ENCODE results near the gene USH1C. TPM values are rescaled to one million over a fixed set of nuclear protein-coding genes. Genes with fewer than 3 reads are reported as not detected.

Gene USH1C
- not detected in 2 replicates for total RNA-seq

GRCh38 chr11:17544181-17544622 lies at the start of gene USH1C:
TSS of gene USH1C (minus strand) at chr11:17544416. CDS start at chr11:17544307, 109 bp downstream.
- DNase-seq (ENCODE audit: low read depth): no peak
- no peak within 1 kb of the TSS for H3K4me3 ChIP-seq (ENCODE audit: low read depth, low read length)
- no peak for TF ChIP-seq CTCF (IDR thresholded peaks at IDR 0.05; ENCODE audit: insufficient read depth, low read depth, low read length)

- no peak overlapping the region for H3K4me3 ChIP-seq (ENCODE audit: low read depth, low read length)
- TF ChIP-seq CTCF (IDR thresholded peaks at IDR 0.05; ENCODE audit: insufficient read depth, low read depth, low read length): no peak
- no peak for DNase-seq (ENCODE audit: low read depth)
These were observed 49.4 kb upstream of the USH1C start for GRCh38 chr11:17593466-17594245.

- no peak for TF ChIP-seq CTCF (IDR thresholded peaks at IDR 0.05; ENCODE audit: insufficient read depth, low read depth, low read length)
- H3K4me3 ChIP-seq (ENCODE audit: low read depth, low read length): no peak overlapping the region
- DNase-seq (ENCODE audit: low read depth): no peak
These were observed 47.1 kb upstream of the USH1C start for GRCh38 chr11:17591293-17591692.

- TF ChIP-seq CTCF (IDR thresholded peaks at IDR 0.05; ENCODE audit: insufficient read depth, low read depth, low read length): no peak
- DNase-seq (ENCODE audit: low read depth): no peak
- H3K4me3 ChIP-seq (ENCODE audit: low read depth, low read length): no peak overlapping the region
These were observed 46.2 kb upstream of the USH1C start for GRCh38 chr11:17590463-17590862.

- no peak for TF ChIP-seq CTCF (IDR thresholded peaks at IDR 0.05; ENCODE audit: insufficient read depth, low read depth, low read length)
- no peak overlapping the region for H3K4me3 ChIP-seq (ENCODE audit: low read depth, low read length)
- no peak for DNase-seq (ENCODE audit: low read depth)
These were observed 44.5 kb upstream of the USH1C start for GRCh38 chr11:17588721-17589120.

GRCh38 chr11:17588166-17588565 lies 44.0 kb upstream of the USH1C start:
- DNase-seq (ENCODE audit: low read depth): no peak
- TF ChIP-seq CTCF (IDR thresholded peaks at IDR 0.05; ENCODE audit: insufficient read depth, low read depth, low read length): no peak
- H3K4me3 ChIP-seq (ENCODE audit: low read depth, low read length): no peak overlapping the region
